ENCODE data around the gene RDH13.

The RDH13 gene

DNA sequence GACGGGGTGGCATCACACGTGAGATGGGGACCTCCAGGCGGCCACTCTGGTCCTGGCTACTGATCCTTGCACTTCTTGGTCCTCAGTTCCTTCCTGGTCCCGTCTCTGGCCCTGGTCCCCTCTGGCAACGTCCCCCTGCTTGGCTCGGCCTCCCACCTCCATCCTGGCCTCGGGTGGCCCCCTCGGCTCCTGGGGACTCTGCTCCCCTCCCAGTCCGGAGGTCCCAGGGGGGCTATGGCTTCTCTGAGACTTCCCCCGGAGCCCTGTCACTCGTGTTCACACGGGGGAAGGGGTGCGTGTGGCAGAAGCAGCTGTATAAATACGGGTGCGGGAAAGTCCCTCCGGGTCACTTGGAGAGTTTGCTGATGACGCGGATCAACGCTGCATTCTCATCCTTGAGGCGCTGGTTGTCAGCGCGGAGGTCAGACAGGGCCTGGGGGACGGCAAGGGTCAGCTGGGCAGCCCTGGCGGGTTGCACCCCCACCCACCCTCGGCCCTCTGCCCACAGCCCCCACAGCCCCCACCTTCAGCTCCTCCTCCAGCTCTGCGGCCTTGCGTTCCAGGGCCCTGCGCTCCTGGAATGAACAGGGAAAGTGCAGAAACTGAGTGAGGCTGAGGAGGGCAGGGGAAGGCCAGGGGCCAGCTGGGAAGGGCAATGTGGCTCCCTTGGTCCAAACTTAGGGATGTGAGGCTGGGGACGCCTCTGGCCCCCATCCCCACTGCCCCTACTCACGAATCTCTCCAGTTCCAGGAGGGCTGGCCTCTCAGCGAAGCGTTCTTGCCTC, 28.4 kb upstream of the RDH13 start:
- no peak for DNase-seq

- no peak for DNase-seq
These were observed 27.6 kb upstream of the RDH13 start for GRCh38 chr19:55090564-55090963.

- no peak for DNase-seq
These were observed 26.5 kb upstream of the RDH13 start for GRCh38 chr19:55089342-55089944.

DNA sequence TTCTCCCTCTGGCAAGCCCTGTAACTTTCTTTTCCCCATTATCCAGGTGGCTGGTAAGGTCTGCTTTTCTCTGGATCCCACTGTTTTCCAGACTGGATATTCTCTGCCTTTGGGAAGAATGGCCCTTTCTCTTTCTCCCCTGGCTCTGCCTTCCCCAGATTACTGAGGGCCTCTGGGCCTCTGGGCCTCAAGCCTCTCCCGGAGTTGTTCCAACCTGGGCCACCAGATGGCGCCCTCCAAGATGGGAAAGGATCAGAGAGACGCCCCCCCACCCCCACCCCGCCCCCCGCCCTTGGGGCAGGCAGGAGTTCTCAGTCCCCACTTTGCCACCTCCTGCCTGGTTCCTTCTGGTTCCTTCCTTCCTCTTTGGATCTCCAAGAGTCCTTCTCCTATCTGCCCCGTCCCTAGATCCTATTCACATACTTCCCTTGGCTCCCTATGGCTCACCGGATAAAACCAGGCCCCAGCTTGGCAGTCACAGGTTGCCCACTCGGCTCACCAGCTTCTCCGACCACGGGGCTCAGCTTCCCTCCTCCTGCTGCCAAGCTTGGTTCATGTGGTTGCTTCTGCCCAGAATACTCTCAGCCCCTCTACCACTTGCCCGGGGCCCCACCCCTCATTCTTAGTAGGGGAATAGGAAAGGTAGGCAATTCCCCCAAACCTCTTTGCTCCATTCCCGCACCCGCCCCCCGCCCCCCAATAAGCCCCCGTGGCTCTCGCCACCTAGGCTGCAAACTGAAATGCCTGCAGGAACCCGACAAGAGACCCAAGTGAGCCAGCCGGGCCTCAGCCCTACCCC, 25.8 kb upstream of the RDH13 start:
- DNase-seq = peak; percentile 78

- no peak for DNase-seq
These were observed 25.1 kb upstream of the RDH13 start for GRCh38 chr19:55088021-55088451.

DNA sequence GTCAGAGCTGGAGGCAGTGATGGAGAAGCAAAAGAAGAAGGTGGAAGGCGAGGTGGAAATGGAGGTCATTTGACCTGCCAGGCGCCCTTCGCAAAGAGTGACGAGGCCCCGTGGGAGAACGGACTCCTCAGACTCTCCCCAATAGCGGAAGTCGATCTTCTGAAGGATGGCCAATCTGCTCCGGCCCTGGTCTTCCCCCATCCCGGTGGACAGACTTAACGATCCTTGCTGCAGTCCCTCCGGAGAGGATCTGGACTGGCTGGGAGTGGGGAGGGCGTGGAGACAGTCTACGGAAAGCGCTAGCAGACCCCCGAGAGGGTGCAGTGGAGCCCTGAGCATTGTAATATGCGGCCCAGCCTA, 24.6 kb upstream of the RDH13 start:
- DNase-seq = no peak

- DNase-seq = peak; percentile 80
These were observed 24.0 kb upstream of the RDH13 start for GRCh38 chr19:55086730-55087541.

DNA sequence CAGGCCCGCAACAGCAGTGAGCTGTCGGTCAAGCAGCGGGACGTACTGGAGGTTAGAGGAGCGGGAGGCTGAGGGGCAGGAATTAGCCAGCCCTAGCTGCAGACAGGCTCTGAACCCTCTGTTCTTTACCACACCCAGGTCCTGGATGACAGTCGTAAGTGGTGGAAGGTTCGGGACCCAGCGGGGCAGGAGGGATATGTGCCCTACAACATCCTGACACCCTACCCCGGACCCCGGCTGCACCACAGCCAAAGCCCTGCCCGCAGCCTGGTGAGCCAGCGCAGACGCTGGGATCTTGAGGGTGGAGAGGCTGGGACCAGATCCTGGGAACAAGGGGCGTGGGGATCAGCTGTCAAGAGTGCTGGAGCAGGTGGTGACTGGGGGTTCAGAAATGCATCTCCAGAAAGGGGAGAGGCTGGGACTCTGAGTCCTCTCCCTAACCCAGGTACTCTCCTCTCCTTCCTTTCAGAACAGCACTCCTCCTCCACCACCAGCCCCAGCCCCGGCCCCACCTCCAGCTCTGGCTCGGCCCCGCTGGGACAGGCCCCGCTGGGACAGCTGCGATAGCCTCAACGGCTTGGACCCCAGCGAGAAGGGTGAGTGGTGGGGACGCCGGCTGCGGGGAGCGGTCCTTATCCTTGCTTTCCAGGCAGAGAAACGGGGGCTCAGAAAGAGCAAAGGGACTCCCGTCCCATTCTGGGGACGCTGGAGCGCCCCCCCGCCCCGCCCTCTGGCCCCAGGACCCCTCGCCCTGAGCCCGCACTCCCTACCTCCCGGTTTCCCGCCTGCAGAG, 23.2 kb upstream of the RDH13 start:
- DNase-seq = no peak

DNA sequence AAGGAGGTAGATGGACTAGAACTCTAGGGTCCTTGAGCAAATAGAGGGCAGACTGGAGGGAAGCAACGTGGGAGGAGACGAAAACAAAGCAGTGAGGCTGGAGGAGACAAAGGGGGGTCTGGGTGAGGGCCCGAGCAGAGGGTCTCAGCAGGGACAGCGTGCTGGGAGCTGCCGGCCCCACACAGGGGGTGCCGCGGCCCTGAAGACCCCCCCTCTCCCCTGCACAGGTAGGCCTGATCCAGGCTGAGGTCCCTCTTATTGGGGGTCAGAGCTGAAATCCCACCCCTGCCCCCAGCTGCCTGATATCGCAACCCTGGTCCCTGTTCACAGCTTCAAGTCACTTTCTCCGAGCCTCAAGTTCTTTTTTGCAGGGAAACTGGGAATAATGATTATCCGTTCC, 21.5 kb upstream of the RDH13 start:
- DNase-seq = no peak

GRCh38 chr19:55083004-55083850, 20.3 kb upstream of the RDH13 start:
- no peak for DNase-seq

GRCh38 chr19:55082020-55082851, 19.3 kb upstream of the RDH13 start:
- no peak for DNase-seq

DNA sequence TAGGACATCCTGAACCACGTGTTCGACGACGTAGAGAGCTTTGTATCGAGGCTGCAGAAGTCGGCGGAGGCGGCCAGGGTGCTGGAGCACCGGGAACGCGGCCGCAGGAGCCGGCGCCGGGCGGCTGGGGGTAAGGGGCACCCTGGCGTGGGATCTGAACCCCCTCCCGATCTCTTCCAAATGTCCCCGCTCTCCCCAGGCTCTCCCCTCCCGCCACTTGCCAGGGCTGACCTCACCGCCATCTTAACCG, 18.7 kb upstream of the RDH13 start:
- DNase-seq = no peak

- DNase-seq = peak; percentile 78
These were observed 18.2 kb upstream of the RDH13 start for GRCh38 chr19:55080968-55081769.

- peak; percentile 76 for DNase-seq
These were observed 17.4 kb upstream of the RDH13 start for GRCh38 chr19:55080121-55080967.

DNA sequence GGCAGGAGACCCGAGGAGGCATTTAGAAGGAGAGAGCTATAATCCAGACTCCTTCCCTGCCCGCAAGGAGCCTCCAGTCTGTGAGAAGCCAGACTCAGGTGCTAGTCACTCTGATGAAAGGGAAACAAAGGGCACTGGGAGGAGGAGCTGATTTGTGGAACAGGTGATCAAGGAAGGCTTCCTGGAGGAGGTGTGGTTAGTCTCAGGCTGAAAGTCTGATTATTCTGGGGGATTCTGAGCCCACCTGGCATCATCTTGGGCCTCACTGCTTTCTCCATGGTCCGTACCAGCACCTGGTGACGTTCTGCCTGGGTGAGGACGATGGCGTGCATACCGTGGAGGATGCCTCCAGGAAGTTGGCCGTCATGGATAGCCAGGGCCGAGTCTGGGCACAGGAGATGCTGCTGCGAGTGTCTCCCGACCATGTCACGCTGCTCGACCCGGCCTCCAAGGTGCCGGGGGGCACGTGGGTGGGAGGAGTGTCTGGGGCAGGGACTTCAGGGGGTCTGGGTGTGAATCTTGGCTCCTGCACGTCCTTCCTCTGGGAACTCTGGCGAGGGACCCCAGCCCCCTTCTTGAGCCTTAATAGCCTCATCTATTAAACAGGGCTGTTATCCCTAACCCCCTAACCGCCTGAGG, 16.6 kb upstream of the RDH13 start:
- no peak for DNase-seq

GRCh38 chr19:55078996-55079395, 16.0 kb upstream of the RDH13 start:
- no peak for DNase-seq

- no peak for DNase-seq
These were observed 14.2 kb upstream of the RDH13 start for GRCh38 chr19:55077106-55077505.

DNA sequence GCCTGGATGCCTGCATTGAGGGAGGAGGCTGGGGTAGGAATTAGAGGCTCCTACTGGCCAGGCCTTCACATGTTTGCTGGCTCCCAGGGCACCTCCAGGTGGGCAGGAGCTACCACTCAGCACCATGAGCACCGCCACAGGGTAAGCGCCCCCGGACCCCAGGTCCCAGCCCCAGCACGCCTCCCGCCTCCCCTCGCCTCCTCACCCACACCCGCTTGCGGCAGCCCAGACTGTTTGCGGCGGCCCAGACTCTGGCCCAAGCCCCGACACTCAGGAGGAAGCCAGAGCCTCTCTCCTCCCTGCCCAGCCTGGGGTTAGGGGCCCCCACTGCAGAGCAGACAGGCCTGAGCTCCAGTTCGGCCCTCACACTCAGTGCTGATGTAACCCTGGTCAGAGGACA, 13.4 kb upstream of the RDH13 start:
- no peak for DNase-seq

Measured in NCI-H345 (cell line).